Bronchial epithelial cell (primary cell): ENCODE measurements around the gene NR6A1. TPM values are rescaled to one million over a fixed set of nuclear protein-coding genes. Genes with fewer than 3 reads are reported as not detected.

Experiments
- DNase-seq: peaks from one replicate; pipeline ENCODE4 v3.0.0-alpha.2; 2010; ENCODE audit warnings: low read depth
- FAIRE-seq: peaks from 2 replicates; lab custom pipeline; 2011; peaks lifted over from hg19 to GRCh38; lab: Jason Lieb, UNC
- H3K27me3 ChIP-seq: 2 replicates; pipeline ENCODE4 v1.5.1; 2011; ENCODE audit warnings: low read length; ENCODE audit not compliant: control insufficient read depth, insufficient read depth
- H3K36me3 ChIP-seq: 2 replicates; pipeline ENCODE4 v1.5.1; 2011; ENCODE audit warnings: low read length; ENCODE audit not compliant: control insufficient read depth, insufficient read depth
- H3K4me3 ChIP-seq: 2 replicates; pipeline ENCODE4 v1.5.1; 2011; ENCODE audit warnings: mild to moderate bottlenecking, low read depth, low read length, control low read depth
- total RNA-seq: library from RNA; depleted of rRNA; stranded (reverse); fragments of >200 nt; gene quantifications from 2 replicates; pipeline ENCODE4 v1.2.1, GENCODE V29; 2014
- TF ChIP-seq, protein P1 (sequence below): IDR thresholded peaks from 2 replicates; pipeline ENCODE4 v1.5.1; 2011; ENCODE audit warnings: mild to moderate bottlenecking, moderate library complexity, low read length, control low read depth, inconsistent platforms; ENCODE audit not compliant: insufficient read depth, severe bottlenecking

Gene NR6A1
- total RNA-seq, 1 donor from 2014 or later, result 2.9 TPM

DNA sequence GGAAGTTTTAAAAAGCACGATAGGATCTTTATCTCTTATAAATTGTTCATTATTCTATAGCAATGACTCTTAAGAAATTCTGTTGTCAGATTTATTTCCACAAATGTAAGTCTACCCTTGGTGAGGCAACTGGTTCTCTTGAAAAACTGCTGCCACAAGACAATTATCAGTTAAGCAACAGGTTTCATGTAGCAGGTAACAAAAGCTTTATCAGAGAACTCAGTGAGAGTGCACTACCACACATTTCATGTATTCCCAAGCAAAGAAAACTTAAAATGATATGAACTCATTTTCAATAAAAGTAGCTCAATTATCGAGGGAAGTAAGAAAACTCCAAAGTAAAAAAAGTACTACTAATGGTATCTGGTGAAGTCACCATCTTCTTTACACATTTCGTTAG, 9.4 kb downstream of the NR6A1 start:
- FAIRE-seq (no peak), DNase-seq (no peak)
- Histone ChIP-seq H3K36me3 (no peaks in the 10 kb centered on the region), H3K27me3 (no peaks in the 10 kb centered on the region), H3K4me3 (no peak overlapping the region)
- TF ChIP-seq, protein P1, sequence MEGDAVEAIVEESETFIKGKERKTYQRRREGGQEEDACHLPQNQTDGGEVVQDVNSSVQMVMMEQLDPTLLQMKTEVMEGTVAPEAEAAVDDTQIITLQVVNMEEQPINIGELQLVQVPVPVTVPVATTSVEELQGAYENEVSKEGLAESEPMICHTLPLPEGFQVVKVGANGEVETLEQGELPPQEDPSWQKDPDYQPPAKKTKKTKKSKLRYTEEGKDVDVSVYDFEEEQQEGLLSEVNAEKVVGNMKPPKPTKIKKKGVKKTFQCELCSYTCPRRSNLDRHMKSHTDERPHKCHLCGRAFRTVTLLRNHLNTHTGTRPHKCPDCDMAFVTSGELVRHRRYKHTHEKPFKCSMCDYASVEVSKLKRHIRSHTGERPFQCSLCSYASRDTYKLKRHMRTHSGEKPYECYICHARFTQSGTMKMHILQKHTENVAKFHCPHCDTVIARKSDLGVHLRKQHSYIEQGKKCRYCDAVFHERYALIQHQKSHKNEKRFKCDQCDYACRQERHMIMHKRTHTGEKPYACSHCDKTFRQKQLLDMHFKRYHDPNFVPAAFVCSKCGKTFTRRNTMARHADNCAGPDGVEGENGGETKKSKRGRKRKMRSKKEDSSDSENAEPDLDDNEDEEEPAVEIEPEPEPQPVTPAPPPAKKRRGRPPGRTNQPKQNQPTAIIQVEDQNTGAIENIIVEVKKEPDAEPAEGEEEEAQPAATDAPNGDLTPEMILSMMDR, result no peak

- TF ChIP-seq, protein P1, result no peak
- H3K27me3 ChIP-seq, result no peaks in the 10 kb centered on the region
- H3K36me3 ChIP-seq, result no peaks in the 10 kb centered on the region
- no peak overlapping the region for H3K4me3 ChIP-seq
- DNase-seq (no peak), FAIRE-seq (no peak)
Observed at GRCh38 chr9:124761196-124761595, 9.9 kb downstream of the NR6A1 start.

DNA sequence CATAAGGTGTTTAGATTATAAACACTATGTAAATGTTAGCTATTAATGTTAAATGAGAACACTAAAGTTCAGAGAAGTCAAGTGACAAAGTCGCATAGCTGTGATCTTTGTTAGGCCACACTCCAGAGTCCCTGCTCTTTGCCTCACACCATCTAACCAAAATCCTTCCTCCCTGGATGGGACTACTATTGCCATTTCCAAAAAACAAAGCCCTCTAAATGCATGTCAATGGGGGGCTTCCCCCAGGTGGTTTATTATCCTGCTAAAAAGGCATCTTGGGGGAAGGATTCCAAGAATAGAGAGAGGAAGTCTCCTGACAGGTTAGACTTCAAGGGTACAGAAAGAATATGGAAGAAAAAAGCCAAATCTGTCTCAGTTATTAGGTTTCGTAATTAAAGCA, 10.4 kb downstream of the NR6A1 start:
- FAIRE-seq (no peak), DNase-seq (no peak)
- TF ChIP-seq, protein P1, result no peak
- Histone ChIP-seq H3K4me3 (no peak overlapping the region), H3K27me3 (no peaks in the 10 kb centered on the region), H3K36me3 (no peaks in the 10 kb centered on the region)

DNA sequence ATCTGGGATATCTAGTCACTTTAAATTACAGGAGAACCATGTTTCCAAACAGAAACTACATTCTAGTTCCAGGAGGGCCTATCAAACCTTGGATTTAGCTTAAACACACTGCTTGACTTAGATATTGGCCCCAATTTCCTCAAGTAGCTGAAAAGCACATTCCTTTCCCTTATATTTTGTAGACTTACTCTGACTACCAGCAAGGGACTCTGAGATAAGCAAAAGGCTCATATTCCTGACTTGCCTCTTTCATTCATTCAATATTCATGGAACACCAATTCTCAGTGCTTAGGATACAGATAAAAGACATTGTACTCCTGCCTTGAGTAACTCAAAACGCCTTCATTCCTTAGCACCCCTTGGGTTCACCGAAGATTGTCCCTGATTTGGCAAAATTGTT, 11.8 kb downstream of the NR6A1 start:
- Histone ChIP-seq H3K36me3 (no peaks in the 10 kb centered on the region), H3K4me3 (no peak overlapping the region), H3K27me3 (no peaks in the 10 kb centered on the region)
- TF ChIP-seq, protein P1, result no peak
- DNase-seq, result no peak
- no peak for FAIRE-seq

DNA sequence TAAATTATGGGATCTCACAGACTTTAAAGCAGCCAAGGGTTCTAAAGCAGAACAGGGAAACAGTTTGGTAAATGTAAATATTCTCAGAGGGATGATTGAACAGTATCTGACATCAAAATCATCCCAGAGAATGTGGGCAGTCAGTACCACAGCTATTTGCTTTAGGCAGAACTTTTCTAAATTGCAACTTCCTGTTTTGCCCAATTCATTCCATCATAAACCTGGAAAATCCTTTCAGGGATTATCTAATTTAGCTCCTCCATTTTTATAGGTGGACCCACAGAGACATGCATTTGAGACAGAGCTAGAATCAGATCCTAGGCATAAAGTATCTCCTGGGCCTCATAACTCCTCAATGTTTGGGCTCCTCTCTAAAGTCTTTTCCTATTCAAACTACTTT, 12.4 kb downstream of the NR6A1 start:
- FAIRE-seq (no peak), DNase-seq (no peak)
- no peak overlapping the region for H3K4me3 ChIP-seq
- TF ChIP-seq, protein P1, result no peak
- H3K36me3 ChIP-seq, result no peaks in the 10 kb centered on the region
- H3K27me3 ChIP-seq, result no peaks in the 10 kb centered on the region

DNA sequence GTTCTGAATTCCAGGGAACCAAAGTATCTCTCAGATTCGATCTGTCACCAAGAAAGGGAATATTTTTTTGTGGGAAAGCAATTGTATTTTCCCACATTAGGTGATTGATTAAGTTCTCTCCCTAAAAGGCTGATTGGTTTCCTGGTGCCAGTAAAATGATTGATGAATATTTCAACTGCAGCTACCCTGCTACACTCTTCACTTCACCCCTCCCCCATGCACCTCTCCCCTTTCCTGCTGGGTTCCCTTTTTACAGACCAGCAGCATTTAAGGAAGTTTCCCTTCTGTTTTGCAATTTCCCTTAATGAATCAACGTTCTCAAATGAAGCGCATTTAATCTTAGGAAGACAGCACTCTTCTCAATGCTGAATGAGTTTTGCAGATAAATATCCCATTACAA, 13.1 kb downstream of the NR6A1 start:
- no peaks in the 10 kb centered on the region for H3K36me3 ChIP-seq
- DNase-seq, result no peak
- TF ChIP-seq, protein P1, result no peak
- H3K27me3 ChIP-seq, result no peaks in the 10 kb centered on the region
- no peak for FAIRE-seq
- no peak overlapping the region for H3K4me3 ChIP-seq
